GM20000 (cell line): Measurements from ENCODE around the gene GDF10.

Experiments used
- DNase-seq: peaks from one replicate; pipeline ENCODE4 v3.0.0; 2012; ENCODE audit warnings: low spot score
- CTCF ChIP-seq: IDR thresholded peaks from 2 replicates; pipeline ENCODE4 v1.5.1; 2012; ENCODE audit warnings: mild to moderate bottlenecking, control low read depth; ENCODE audit errors: extremely low read depth, missing control alignments

The GDF10 gene

GRCh38 chr10:47323636-47324296, 23.8 kb downstream of the GDF10 start:
- no peak for TF ChIP-seq CTCF
- DNase-seq = no peak

DNA sequence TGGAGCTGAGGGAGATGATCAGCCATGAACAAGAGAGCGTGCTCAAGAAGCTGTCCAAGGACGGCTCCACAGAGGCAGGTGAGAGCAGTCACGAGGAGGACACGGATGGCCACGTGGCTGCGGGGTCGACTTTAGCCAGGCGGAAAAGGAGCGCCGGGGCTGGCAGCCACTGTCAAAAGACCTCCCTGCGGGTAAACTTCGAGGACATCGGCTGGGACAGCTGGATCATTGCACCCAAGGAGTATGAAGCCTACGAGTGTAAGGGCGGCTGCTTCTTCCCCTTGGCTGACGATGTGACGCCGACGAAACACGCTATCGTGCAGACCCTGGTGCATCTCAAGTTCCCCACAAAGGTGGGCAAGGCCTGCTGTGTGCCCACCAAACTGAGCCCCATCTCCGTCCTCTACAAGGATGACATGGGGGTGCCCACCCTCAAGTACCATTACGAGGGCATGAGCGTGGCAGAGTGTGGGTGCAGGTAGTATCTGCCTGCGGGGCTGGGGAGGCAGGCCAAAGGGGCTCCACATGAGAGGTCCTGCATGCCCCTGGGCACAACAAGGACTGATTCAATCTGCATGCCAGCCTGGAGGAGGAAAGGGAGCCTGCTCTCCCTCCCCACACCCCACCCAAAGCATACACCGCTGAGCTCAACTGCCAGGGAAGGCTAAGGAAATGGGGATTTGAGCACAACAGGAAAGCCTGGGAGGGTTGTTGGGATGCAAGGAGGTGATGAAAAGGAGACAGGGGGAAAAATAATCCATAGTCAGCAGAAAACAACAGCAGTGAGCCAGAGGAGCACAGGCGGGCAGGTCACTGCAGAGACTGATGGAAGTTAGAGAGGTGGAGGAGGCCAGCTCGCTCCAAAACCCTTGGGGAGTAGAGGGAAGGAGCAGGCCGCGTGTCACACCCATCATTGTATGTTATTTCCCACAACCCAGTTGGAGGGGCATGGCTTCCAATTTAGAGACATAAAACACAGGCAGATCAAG, 25.6 kb downstream of the GDF10 start:
- TF ChIP-seq CTCF = no peak
- no peak for DNase-seq

DNA sequence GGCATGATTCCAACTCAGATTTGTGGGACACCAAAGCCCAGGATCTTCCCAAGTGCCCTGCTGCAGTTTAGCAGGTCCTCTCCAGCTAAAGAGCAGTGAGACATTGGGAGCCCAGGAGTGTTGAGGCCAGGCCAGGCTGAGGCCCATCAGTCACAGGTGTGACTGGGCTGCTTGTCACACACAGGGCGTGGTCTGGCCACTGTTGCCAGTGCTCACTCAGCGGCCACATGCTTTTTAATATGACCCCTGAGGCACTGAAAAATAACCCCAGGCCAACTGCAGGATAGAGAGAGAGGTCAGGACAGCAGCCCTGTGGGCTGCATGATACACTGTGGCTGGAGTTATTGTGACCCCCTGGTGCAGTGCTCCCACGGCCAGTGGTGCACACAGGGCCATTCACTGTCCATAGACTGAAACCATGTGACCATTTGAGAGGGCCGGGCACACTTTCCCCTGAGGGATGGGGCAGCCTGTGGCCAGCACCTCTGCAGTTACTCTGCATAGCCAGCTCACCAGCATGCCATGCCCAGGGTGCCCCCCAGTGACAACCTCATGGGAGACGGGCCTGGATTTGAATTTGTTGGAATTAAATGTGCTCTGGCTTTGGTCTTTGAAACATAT, 26.4 kb downstream of the GDF10 start:
- TF ChIP-seq CTCF = no peak

DNA sequence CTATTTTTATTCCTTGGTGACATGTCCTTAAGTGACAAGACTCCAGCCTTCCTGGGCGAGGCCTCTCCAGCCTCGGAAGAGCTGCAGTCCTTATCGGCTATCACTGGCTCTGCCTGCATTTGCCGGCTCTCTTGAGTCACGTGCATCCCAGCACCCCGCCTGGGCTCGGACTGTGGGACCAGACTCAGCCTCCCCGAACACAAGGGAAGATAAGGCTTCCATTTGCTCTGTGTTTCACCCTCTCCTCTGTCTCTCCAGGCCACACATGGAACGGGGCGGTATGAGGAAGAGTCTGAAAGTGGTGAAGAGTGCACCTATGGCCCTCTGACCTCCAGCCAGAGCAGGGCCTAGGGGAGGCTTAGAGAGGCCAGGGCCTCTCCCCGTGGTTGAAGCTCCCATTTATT, 26.9 kb downstream of the GDF10 start:
- DNase-seq = no peak
- TF ChIP-seq CTCF = no peak

More for the DNA sequence above, 26.4 kb downstream of the GDF10 start:
- DNase-seq = no peak

DNA sequence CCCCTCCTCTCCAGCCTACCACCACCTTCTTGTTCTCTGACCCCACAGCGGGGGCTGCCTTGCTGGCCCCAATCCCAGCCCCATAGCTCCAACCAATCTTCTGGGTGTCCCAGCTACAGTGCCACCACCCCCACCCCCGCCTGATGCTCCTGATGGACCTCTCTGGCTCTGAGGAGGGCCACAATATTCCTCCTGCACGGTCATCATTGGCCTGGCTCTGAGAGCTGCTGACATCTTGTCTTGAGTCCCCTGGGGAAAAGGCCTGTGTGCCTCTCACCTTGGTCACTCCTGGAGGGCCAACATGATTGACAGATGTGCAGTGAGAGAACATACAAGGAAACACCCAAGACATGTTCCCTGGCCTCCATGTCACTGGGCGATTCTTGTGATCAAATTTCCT, 29.9 kb downstream of the GDF10 start:
- TF ChIP-seq CTCF = no peak
- no peak for DNase-seq

- DNase-seq = no peak
These were observed 30.4 kb downstream of the GDF10 start for GRCh38 chr10:47330366-47330765.

More at GRCh38 chr10:47330366-47330765, 30.4 kb downstream of the GDF10 start:
- no peak for TF ChIP-seq CTCF
